H1 (cell line): Measurements from ENCODE around the gene LHPP. TPM values are rescaled to one million over a fixed set of nuclear protein-coding genes. Genes with fewer than 3 reads are reported as not detected.

ENCODE experiments used
- CTCF ChIA-PET: fragments of 300-600 bp; sonication (Branson Sonifier 250); formaldehyde crosslinking; loops from one replicate; lab custom pipeline; 2021; ENCODE audit not compliant: partially characterized antibody; lab: Charles Lee
- POLR2A ChIA-PET: fragments of 300-600 bp; sonication (Branson Sonifier 250); formaldehyde crosslinking; loops from one replicate; lab custom pipeline; 2021; ENCODE audit warnings: inconsistent platforms; ENCODE audit not compliant: partially characterized antibody; lab: Charles Lee
- DNase-seq, 2 experiments: peaks; one replicate each; pipeline versions ENCODE4 v3.0.0 to v3.0.0-alpha.2; 2010 to 2022; ENCODE audit warnings: low spot score in 2 of 2, low read depth in 1 of 2, mixed read lengths in 1 of 2
- FAIRE-seq: peaks from 2 replicates; lab custom pipeline; 2011; peaks lifted over from hg19 to GRCh38; lab: Jason Lieb, UNC
- H2AFZ ChIP-seq: 2 replicates; pipeline ENCODE4 v1.8.1; 2012; ENCODE audit warnings: low read length, inconsistent platforms
- H2AK5ac ChIP-seq: 2 replicates; pipeline ENCODE4 v1.6.1; 2013; ENCODE audit warnings: low read depth, low read length
- H2BK120ac ChIP-seq: replicated peaks from 2 replicates; pipeline ENCODE3; 2013; ENCODE audit warnings: low read depth, low read length, inconsistent platforms
- H2BK12ac ChIP-seq: 2 replicates; pipeline ENCODE4 v1.6.1; 2013; ENCODE audit warnings: low read depth, low read length
- H2BK15ac ChIP-seq: 2 replicates; pipeline ENCODE4 v1.6.1; 2013; ENCODE audit warnings: low read length
- H2BK20ac ChIP-seq: 2 replicates; pipeline ENCODE4 v1.6.1; 2013; ENCODE audit warnings: low read length
- H2BK5ac ChIP-seq: 2 replicates; pipeline ENCODE4 v1.6.1; 2013; ENCODE audit warnings: low read depth, low read length
- H3K14ac ChIP-seq: 2 replicates; pipeline ENCODE4 v1.6.1; 2013; ENCODE audit warnings: inconsistent platforms; ENCODE audit not compliant: insufficient read length
- H3K18ac ChIP-seq: 2 replicates; pipeline ENCODE4 v1.6.1; 2013; ENCODE audit warnings: low read length; ENCODE audit errors: extremely low read depth
- H3K23ac ChIP-seq: 2 replicates; pipeline ENCODE4 v1.6.1; 2013; ENCODE audit warnings: inconsistent platforms; ENCODE audit not compliant: insufficient read length
- H3K23me2 ChIP-seq: 2 replicates; pipeline ENCODE4 v1.6.1; 2013; ENCODE audit warnings: low read depth, low read length
- H3K27ac ChIP-seq: 2 replicates; pipeline ENCODE4 v1.6.1; 2011; ENCODE audit warnings: low read depth, low read length, inconsistent platforms
- H3K27me3 ChIP-seq, 4 experiments: replicated peaks in 1 of 4; 1 replicate in 1 of 4; 2 replicates in 3 of 4; pipeline versions ENCODE4 v1.6.1 to v1.8.1; 2011 to 2013; ENCODE audit warnings: low read length in 3 of 4, mild to moderate bottlenecking in 3 of 4, inconsistent platforms in 2 of 4, mixed read lengths in 2 of 4, moderate library complexity in 1 of 4; ENCODE audit not compliant: control insufficient read depth in 3 of 4, insufficient read depth in 3 of 4; ENCODE audit errors: extremely low read depth in 1 of 4
- H3K36me3 ChIP-seq, 4 experiments: 2 replicates each; pipeline versions ENCODE4 v1.6.1 to v1.8.1; 2011 to 2013; ENCODE audit warnings: mild to moderate bottlenecking in 4 of 4, low read length in 3 of 4, moderate library complexity in 2 of 4, control low read depth in 1 of 4, inconsistent platforms in 1 of 4; ENCODE audit not compliant: insufficient read depth in 4 of 4, control insufficient read depth in 2 of 4
- H3K4ac ChIP-seq: replicated peaks from 2 replicates; pipeline ENCODE3; 2013; ENCODE audit warnings: low read length, low read depth, mixed read lengths, inconsistent platforms; ENCODE audit not compliant: insufficient read length
- H3K4me1 ChIP-seq, 4 experiments: replicated peaks in 1 of 4; 1 replicate in 1 of 4; 2 replicates in 3 of 4; pipeline versions ENCODE4 v1.6.1 to v1.8.1; 2011 to 2013; ENCODE audit warnings: low read length in 3 of 4, inconsistent platforms in 2 of 4, mixed read lengths in 1 of 4; ENCODE audit not compliant: insufficient read depth in 4 of 4, control insufficient read depth in 3 of 4
- H3K4me2 ChIP-seq, 2 experiments: 2 replicates each; pipeline versions ENCODE4 v1.6.1 to v1.8.1; 2011 to 2013; ENCODE audit warnings: low read depth in 2 of 2, low read length in 2 of 2, control low read depth in 1 of 2, inconsistent platforms in 1 of 2, mild to moderate bottlenecking in 1 of 2; ENCODE audit not compliant: insufficient read depth in 1 of 2
- H3K4me3 ChIP-seq, 4 experiments: fragments of 200-600, 300-600 bp in 1 of 4; sonication (generic), shearing (Covaris generic), sonication (Bioruptor Twin) in 1 of 4; 2 replicates each; pipeline versions ENCODE4 v1.5.1 to v1.8.1; 2011 to 2016; ENCODE audit warnings: low read length in 4 of 4, low read depth in 3 of 4, control low read depth in 2 of 4, inconsistent platforms in 2 of 4, mild to moderate bottlenecking in 2 of 4, mixed read lengths in 1 of 4, moderate library complexity in 1 of 4; ENCODE audit not compliant: insufficient read depth in 2 of 4; ENCODE audit errors: extremely low read depth in 1 of 4
- H3K56ac ChIP-seq: replicated peaks from 2 replicates; pipeline ENCODE3; 2013; ENCODE audit warnings: low read depth, mild to moderate bottlenecking, mixed read lengths, low read length, inconsistent platforms; ENCODE audit not compliant: insufficient read length
- H3K79me1 ChIP-seq: 2 replicates; pipeline ENCODE4 v1.6.1; 2013; ENCODE audit warnings: low read depth, low read length, control low read depth
- H3K79me2 ChIP-seq, 2 experiments: 2 replicates each; pipeline versions ENCODE4 v1.6.1 to v1.8.1; 2012 to 2013; ENCODE audit warnings: low read length in 2 of 2, mild to moderate bottlenecking in 2 of 2, inconsistent platforms in 1 of 2; ENCODE audit not compliant: insufficient read depth in 2 of 2, control insufficient read depth in 1 of 2
- H3K9ac ChIP-seq, 4 experiments: replicated peaks in 1 of 4; 1 replicate in 1 of 4; 2 replicates in 3 of 4; pipeline versions ENCODE4 v1.6.1 to v1.8.1; 2011 to 2013; ENCODE audit warnings: low read depth in 3 of 4, low read length in 3 of 4, control low read depth in 2 of 4, mild to moderate bottlenecking in 2 of 4, moderate library complexity in 2 of 4, inconsistent platforms in 1 of 4; ENCODE audit errors: extremely low read depth in 1 of 4
- H3K9me3 ChIP-seq, 2 experiments: 2 replicates each; pipeline versions ENCODE4 v1.6.1 to v1.8.1; 2012 to 2013; ENCODE audit warnings: mild to moderate bottlenecking in 2 of 2, moderate library complexity in 2 of 2, control low read depth in 1 of 2, inconsistent platforms in 1 of 2, low read depth in 1 of 2, low read length in 1 of 2, mixed read lengths in 1 of 2; ENCODE audit not compliant: insufficient read depth in 2 of 2
- H4K20me1 ChIP-seq, 2 experiments: replicated peaks in 1 of 2; 2 replicates each; pipeline versions ENCODE3 to v1.8.1; 2011 to 2013; ENCODE audit warnings: inconsistent platforms in 2 of 2, low read length in 2 of 2, mild to moderate bottlenecking in 1 of 2; ENCODE audit not compliant: insufficient read depth in 2 of 2, control insufficient read depth in 1 of 2
- H4K5ac ChIP-seq: 2 replicates; pipeline ENCODE4 v1.6.1; 2013; ENCODE audit warnings: low read length, low read depth, mixed read lengths, inconsistent platforms; ENCODE audit not compliant: insufficient read length
- H4K8ac ChIP-seq: 2 replicates; pipeline ENCODE4 v1.8.0; 2013; ENCODE audit warnings: mild to moderate bottlenecking, moderate library complexity, low read length, inconsistent platforms; ENCODE audit not compliant: insufficient read depth; ENCODE audit errors: extremely low read depth
- H4K91ac ChIP-seq: replicated peaks from 2 replicates; pipeline ENCODE3; 2013; ENCODE audit warnings: low read length, mixed read lengths, inconsistent platforms; ENCODE audit not compliant: insufficient read length
- CBX8 ChIP-seq: fragments of 300-800, 300-1000 bp; sonication (generic); IDR thresholded peaks from 2 replicates; pipeline ENCODE4 v1.7.1; 2016; ENCODE audit warnings: low read depth, low read length, borderline replicate concordance
- CHD1 ChIP-seq: IDR thresholded peaks from 2 replicates; pipeline ENCODE4 v1.6.1; 2012; ENCODE audit warnings: low read depth, low read length, improper control_type of control experiment
- EGR1 ChIP-seq: IDR thresholded peaks from 2 replicates; pipeline ENCODE4 v1.6.1; 2011; ENCODE audit warnings: low read depth, low read length, borderline replicate concordance
- EP300 ChIP-seq, 2 experiments: IDR thresholded peaks; 1 replicate in 1 of 2; 2 replicates in 1 of 2; pipeline ENCODE4 v1.6.1; 2011 to 2012; ENCODE audit warnings: low read depth in 2 of 2, low read length in 2 of 2, mild to moderate bottlenecking in 2 of 2, borderline replicate concordance in 1 of 2, inconsistent platforms in 1 of 2, moderate library complexity in 1 of 2
- EZH2 ChIP-seq: fragments of 200-600 bp; sonication (generic); IDR thresholded peaks from 2 replicates; pipeline ENCODE4 v1.7.1; 2012; ENCODE audit warnings: low read depth, mild to moderate bottlenecking, moderate library complexity, low read length, inconsistent platforms; ENCODE audit not compliant: severe bottlenecking
- KDM4A ChIP-seq: IDR thresholded peaks from one replicate; pipeline ENCODE4 v1.7.1; 2012; ENCODE audit warnings: low read depth, mild to moderate bottlenecking, moderate library complexity, low read length, inconsistent platforms; ENCODE audit not compliant: severe bottlenecking
- SAP30 ChIP-seq: fragments of 300-600 bp; sonication (generic); IDR thresholded peaks from 2 replicates; pipeline ENCODE4 v1.7.1; 2012; ENCODE audit warnings: low read length, moderate library complexity, mild to moderate bottlenecking, inconsistent platforms; ENCODE audit not compliant: insufficient read depth, insufficient replicate concordance
- SIX5 ChIP-seq: IDR thresholded peaks from 2 replicates; pipeline ENCODE4 v1.6.1; 2011; ENCODE audit warnings: mild to moderate bottlenecking, low read depth, low read length
- SP2 ChIP-seq: IDR thresholded peaks from 2 replicates; pipeline ENCODE4 v1.6.1; 2012; ENCODE audit warnings: mild to moderate bottlenecking, low read length, inconsistent platforms
- WGBS, 2 experiments: shearing (Covaris generic) in 1 of 2; methylation state at CpG; one replicate each; pipeline versions ENCODE4 v1.1.6 to v1.1.7; 2013 to 2015; ENCODE audit warnings: low lambda C conversion rate in 2 of 2, mixed read lengths in 2 of 2, inconsistent platforms in 1 of 2, low coverage in 1 of 2, missing lambda C conversion rate in 1 of 2; ENCODE audit not compliant: insufficient replicate concordance in 2 of 2, insufficient coverage in 1 of 2, insufficient read length in 1 of 2; ENCODE audit errors: extremely low coverage in 1 of 2, missing lambda C conversion rate in 1 of 2; 5-methylcytosine and 5-hydroxymethylcytosine counted together
- polyA plus RNA-seq, 7 experiments: library from polyadenylated mRNA; depleted of rRNA in 3 of 7; stranded (reverse) in 5 of 7; unstranded in 2 of 7; fragments of >200 nt in 5 of 7; fragments of 200-250 nt in 2 of 7; gene quantifications; 1 replicate in 5 of 7; 2 replicates in 1 of 7; 4 replicates in 1 of 7; pipeline versions ENCODE4 v1.2.1 to v1.2.3, GENCODE V29; 2011 to 2013; ENCODE audit warnings: missing spikeins in 2 of 7, mixed read lengths in 2 of 7
- total RNA-seq: library from RNA; stranded (reverse); fragmentation: NEBNext Ultra II Directional; extraction: Animal tissue kit (Norgen Biotek cat#: 25700); gene quantifications from 2 replicates; pipeline ENCODE4 v1.2.1, GENCODE V29; 2021

The LHPP gene
- total and polyA plus RNA-seq, 2 of the 8 experiments (the other 6 are each of a cell fraction or from before 2014, with no cell fraction given), result 26.0 to 45.0 TPM

DNA sequence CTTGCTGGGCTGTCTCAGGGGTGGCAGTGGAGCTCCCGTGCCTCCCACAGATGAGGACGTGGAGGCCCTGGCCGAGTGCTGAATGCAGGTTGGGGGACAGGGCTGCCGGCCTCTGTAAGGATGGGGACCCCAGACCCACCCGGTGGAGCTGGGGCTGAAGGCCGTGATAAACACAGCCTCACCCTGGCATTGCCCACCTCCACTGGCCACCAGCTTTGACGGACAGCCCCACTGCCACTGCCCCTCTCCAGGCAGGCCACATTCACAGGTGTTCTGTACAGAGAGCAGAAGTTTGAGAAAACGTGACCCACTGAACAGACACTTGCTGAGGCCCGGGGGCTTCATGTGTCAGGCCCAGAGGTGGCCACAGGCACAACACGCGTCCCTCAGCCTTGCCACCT is 126.2 kb downstream of the LHPP start:
- Histone ChIP-seq H3K18ac (no peak overlapping the region; the same call in 1 of the 2 replicates), H3K56ac (no peak overlapping the region), H2AK5ac (no peak overlapping the region), H2AFZ (no peak overlapping the region), H3K36me3 (no peaks in the 10 kb centered on the region), H4K20me1 (peaks cover 0 to 2% of the 10 kb centered on the region in 2 experiments), H3K23ac (no peak overlapping the region), H3K27me3 (no peaks in the 10 kb centered on the region), H3K23me2 (no peaks in the 10 kb centered on the region), H3K79me2 (no peaks in the 10 kb centered on the region), H2BK5ac (no peak overlapping the region), H3K9me3 (no peaks in the 10 kb centered on the region), H4K91ac (no peak overlapping the region), H3K4me2 (no peak overlapping the region), H2BK20ac (no peak overlapping the region), H3K27ac (no peak overlapping the region), H2BK15ac (no peak overlapping the region), H3K4me1 (no peaks in the 10 kb centered on the region), H2BK12ac (no peak overlapping the region), H3K79me1 (no peaks in the 10 kb centered on the region), H4K5ac (no peak overlapping the region), H3K4ac (no peak overlapping the region), H2BK120ac (no peak overlapping the region), H3K9ac (no peak overlapping the region), H3K4me3 (no peak overlapping the region), H3K14ac (no peak overlapping the region), H4K8ac (no peak overlapping the region)
- no peak for TF ChIP-seq KDM4A
- TF ChIP-seq CBX8, result no peak
- TF ChIP-seq SIX5, result no peak
- TF ChIP-seq SP2, result no peak
- TF ChIP-seq EZH2, result no peak
- no peak for TF ChIP-seq EP300 (IDR thresholded peaks at IDR 0.05; ENCODE audit: borderline replicate concordance in 1 of 2, low read depth in 2 of 2, low read length in 2 of 2)
- no peak for TF ChIP-seq EGR1
- no peak for TF ChIP-seq SAP30
- TF ChIP-seq CHD1, result no peak
- DNase-seq (no peak), FAIRE-seq (no peak)
- 91% methylated on average over 10 of the region's 11 CpGs; no CpG with 5 or more reads in 1 of the 2 experiments for WGBS, 2 experiments
- ChIA-PET CTCF (interaction anchor here (1.5 to 2.0 kb wide), 2 partner anchors 11 to 16 kb away, joined by 3 to 6 read pairs; no protein-coding TSS in a partner anchor), POLR2A (no interaction called here)
